ENCODE results near the gene FIBIN. TPM values are rescaled to one million over a fixed set of nuclear protein-coding genes. Genes with fewer than 3 reads are reported as not detected.
"Not testable (repeated sequence)": the region's sequence is repeated elsewhere in the genome, so short reads cannot be mapped to it uniquely, and the experiment has no call there.

The FIBIN gene
- total RNA-seq, 4 donors from 2014 or later, result 1.7 to 67.5 (median 6.1) TPM

- 63 to 66% methylated on average over 2 of the region's 2 CpGs for WGBS, 2 donors
- Histone ChIP-seq H3K36me3 (no peaks in the 10 kb centered on the region), H3K4me1 (peaks cover 0 to 26% (median 0%) of the 10 kb centered on the region in 3 donors), H3K9me3 (no peaks in the 10 kb centered on the region), H3K27me3 (no peaks in the 10 kb centered on the region), H3K27ac (no peak overlapping the region), H3K4me3 (no peak overlapping the region)
- no peak for TF ChIP-seq POLR2A (IDR thresholded peaks at IDR 0.05)
- TF ChIP-seq CTCF (IDR thresholded peaks at IDR 0.05), result no peak
- intact Hi-C loops (cut with DNase I), result no loop called here
- no peak for DNase-seq
Observed at GRCh38 chr11:26971961-26972360, 22.0 kb upstream of the FIBIN start.

GRCh38 chr11:26974069-26974783 is 19.7 kb upstream of the FIBIN start:
- DNase-seq, result no peak
- TF ChIP-seq CTCF (IDR thresholded peaks at IDR 0.05), result no peak
- TF ChIP-seq POLR2A (IDR thresholded peaks at IDR 0.05), result no peak
- no peak overlapping the region for H3K4me3 ChIP-seq
- H3K27me3 ChIP-seq, result no peaks in the 10 kb centered on the region
- intact Hi-C loops (cut with DNase I), result no loop called here
- H3K27ac ChIP-seq, result peak overlapping the region in 2 of 4 donors; percentile 26 to 39
- peaks cover 0 to 26% (median 0%) of the 10 kb centered on the region in 3 donors for H3K4me1 ChIP-seq
- WGBS, 2 donors, result 20 to 23% methylated on average over 3 of the region's 3 CpGs
- no peaks in the 10 kb centered on the region for H3K36me3 ChIP-seq
- peaks cover 0 to 3% (median 0%) of the 10 kb centered on the region in 3 donors for H3K9me3 ChIP-seq

GRCh38 chr11:26974996-26975395 is 18.9 kb upstream of the FIBIN start:
- WGBS, 2 donors, result 22 to 29% methylated on average over 2 of the region's 2 CpGs
- intact Hi-C loops (cut with DNase I), result no loop called here
- no peaks in the 10 kb centered on the region for H3K36me3 ChIP-seq
- peaks cover 0 to 26% (median 0%) of the 10 kb centered on the region in 3 donors for H3K4me1 ChIP-seq
- DNase-seq, result no peak
- H3K27ac ChIP-seq, result peak overlapping the region in 1 of 4 donors; percentile 39
- TF ChIP-seq POLR2A (IDR thresholded peaks at IDR 0.05), result no peak
- H3K9me3 ChIP-seq, result peaks cover 0 to 5% (median 2%) of the 10 kb centered on the region in 3 donors
- H3K27me3 ChIP-seq, result no peaks in the 10 kb centered on the region
- no peak overlapping the region for H3K4me3 ChIP-seq

GRCh38 chr11:26976389-26976788 is 17.5 kb upstream of the FIBIN start:
- no peak for DNase-seq
- peaks cover 0 to 26% (median 0%) of the 10 kb centered on the region in 3 donors for H3K4me1 ChIP-seq
- no peak for TF ChIP-seq POLR2A (IDR thresholded peaks at IDR 0.05)
- no peak for TF ChIP-seq CTCF (IDR thresholded peaks at IDR 0.05)

GRCh38 chr11:26977209-26977608 is 16.7 kb upstream of the FIBIN start:
- H3K27me3 ChIP-seq; H3K9me3 ChIP-seq; H3K27ac ChIP-seq; DNase-seq; intact Hi-C loops (cut with DNase I); H3K36me3 ChIP-seq; H3K4me3 ChIP-seq: not testable (repeated sequence)
- 89 to 93% methylated on average over 12 to 15 of the region's 15 CpGs for WGBS, 2 donors
- H3K4me1 ChIP-seq, result peaks cover 0 to 26% (median 0%) of the 10 kb centered on the region in 3 donors

More at GRCh38 chr11:26976389-26976788, 17.5 kb upstream of the FIBIN start:
- H3K36me3 ChIP-seq, result no peaks in the 10 kb centered on the region
- no peak overlapping the region for H3K4me3 ChIP-seq
- intact Hi-C loops (cut with DNase I), result no loop called here
- WGBS, 2 donors, result 52 to 57% methylated on average over 5 of the region's 5 CpGs
- no peak overlapping the region for H3K27ac ChIP-seq
- peaks cover 0 to 5% (median 4%) of the 10 kb centered on the region in 3 donors for H3K9me3 ChIP-seq
- no peaks in the 10 kb centered on the region for H3K27me3 ChIP-seq

GRCh38 chr11:26983645-26984044 is 10.3 kb upstream of the FIBIN start:
- Histone ChIP-seq H3K4me3 (no peak overlapping the region), H3K36me3 (no peaks in the 10 kb centered on the region), H3K4me1 (peaks cover 0 to 14% (median 2%) of the 10 kb centered on the region in 3 donors), H3K27ac (no peak overlapping the region), H3K9me3 (peaks cover 0 to 13% (median 4%) of the 10 kb centered on the region in 3 donors), H3K27me3 (no peaks in the 10 kb centered on the region)
- no peak for DNase-seq
- intact Hi-C loops (cut with DNase I), result no loop called here
- TF ChIP-seq POLR2A (IDR thresholded peaks at IDR 0.05), result no peak
- no peak for TF ChIP-seq CTCF (IDR thresholded peaks at IDR 0.05)
- WGBS, 2 donors, result 64 to 80% methylated on average over 3 to 4 of the region's 6 CpGs

Data from esophagus squamous epithelium (tissue), 5 donors.